HG03460 (cell line): ENCODE results near the gene NOB1.
A peak's percentile ranks its signal among the peaks of the same experiment; 100 is the strongest.
"Not testable (repeated sequence)": the region's sequence is repeated elsewhere in the genome, so short reads cannot be mapped to it uniquely, and the experiment has no call there.

Experiments used
- ATAC-seq: cut with Tn5 transposase; IDR thresholded peaks from one replicate; pipeline ENCODE4 v1.9.1; 2021; ENCODE audit not compliant: unreplicated experiment

The NOB1 gene

GRCh38 chr16:69761983-69762813 lies 7.5 kb upstream of the NOB1 start, which contains the start of gene WWP2:
TSS of gene WWP2 (plus strand) at chr16:69762332. CDS start at chr16:69787011, 24,679 bp downstream.
- ATAC-seq = peak; percentile 68

GRCh38 chr16:69757375-69757774 lies 2.6 kb upstream of the NOB1 start:
- ATAC-seq = not testable (repeated sequence)

GRCh38 chr16:69756705-69757104 lies 2.0 kb upstream of the NOB1 start:
- no peak for ATAC-seq

GRCh38 chr16:69754143-69754468 lies 620 bp downstream of the NOB1 start:
- ATAC-seq = no peak

- no peak for ATAC-seq
Measured at GRCh38 chr16:69748694-69749345, 5.9 kb downstream of the NOB1 start.

GRCh38 chr16:69747115-69747514 lies 7.6 kb downstream of the NOB1 start:
- ATAC-seq = no peak

GRCh38 chr16:69745959-69746358 lies 8.8 kb downstream of the NOB1 start:
- ATAC-seq = no peak

- ATAC-seq = no peak
Measured at GRCh38 chr16:69745232-69745612, 9.5 kb downstream of the NOB1 start.

GRCh38 chr16:69744363-69745231 lies 10.1 kb downstream of the NOB1 start:
- ATAC-seq = no peak

GRCh38 chr16:69741951-69742904 lies 12.5 kb downstream of the NOB1 start:
- no peak for ATAC-seq

- ATAC-seq = no peak
Measured at GRCh38 chr16:69741519-69741918, 13.2 kb downstream of the NOB1 start.

- no peak for ATAC-seq
Measured at GRCh38 chr16:69732101-69732500, 22.6 kb downstream of the NOB1 start.

GRCh38 chr16:69731280-69731679 lies 23.4 kb downstream of the NOB1 start:
- not testable (repeated sequence) for ATAC-seq

GRCh38 chr16:69729030-69729429 lies 25.7 kb downstream of the NOB1 start:
- not testable (repeated sequence) for ATAC-seq

- ATAC-seq = no peak
Measured at GRCh38 chr16:69727916-69728270, 26.8 kb downstream of the NOB1 start.

- peak; percentile 97 for ATAC-seq
Measured at GRCh38 chr16:69726313-69727060, 28.2 kb downstream of the NOB1 start, which contains the start of gene NQO1. TSS of gene NQO1 (minus strand) at chr16:69726560. CDS start at chr16:69726439, 121 bp downstream.

GRCh38 chr16:69725480-69726312 lies 29.0 kb downstream of the NOB1 start:
- no peak for ATAC-seq

GRCh38 chr16:69724981-69725479 lies 29.7 kb downstream of the NOB1 start:
- ATAC-seq = no peak
